Measurements from ENCODE around the gene WNT16.

GRCh38 chr7:121336579-121336978 is 7.8 kb downstream of the WNT16 start:
- TF ChIP-seq SP1 (IDR thresholded peaks at IDR 0.05): no peak
- 0 out of 2 replicates have a peak, but pooled peaks have one; percentile 47 for TF ChIP-seq ARNT (IDR thresholded peaks at IDR 0.05)

All from HEK293T (cell line).